Loucy (cell line): ENCODE results near the gene THRAP3.

Experiments used
- CTCF ChIP-seq: fragments of 200-600 bp; sonication (generic); conservative IDR thresholded peaks from 2 replicates; pipeline ENCODE4 v1.5.1; 2014; ENCODE audit warnings: mild to moderate bottlenecking, antibody characterized with exemption, low read length
- EZH2phosphoT487 ChIP-seq: fragments of 200-600 bp; IDR thresholded peaks from 2 replicates; pipeline ENCODE4 v1.6.1; 2018; ENCODE audit warnings: antibody characterized with exemption, mild to moderate bottlenecking, moderate library complexity, borderline replicate concordance

- TF ChIP-seq CTCF, result no peak
- no peak for TF ChIP-seq EZH2phosphoT487
Observed at GRCh38 chr1:36248250-36248894, 24.1 kb downstream of the THRAP3 start.
